GM19328 (cell line): ENCODE results near the gene ALPL.
"Not testable (repeated sequence)": the region's sequence is repeated elsewhere in the genome, so short reads cannot be mapped to it uniquely, and the experiment has no call there.

Experiments
- ATAC-seq: cut with Tn5 transposase; IDR thresholded peaks from one replicate; pipeline ENCODE4 v1.9.1; 2021; ENCODE audit warnings: mild to moderate bottlenecking, moderate library complexity; ENCODE audit not compliant: unreplicated experiment

ALPL gene

DNA sequence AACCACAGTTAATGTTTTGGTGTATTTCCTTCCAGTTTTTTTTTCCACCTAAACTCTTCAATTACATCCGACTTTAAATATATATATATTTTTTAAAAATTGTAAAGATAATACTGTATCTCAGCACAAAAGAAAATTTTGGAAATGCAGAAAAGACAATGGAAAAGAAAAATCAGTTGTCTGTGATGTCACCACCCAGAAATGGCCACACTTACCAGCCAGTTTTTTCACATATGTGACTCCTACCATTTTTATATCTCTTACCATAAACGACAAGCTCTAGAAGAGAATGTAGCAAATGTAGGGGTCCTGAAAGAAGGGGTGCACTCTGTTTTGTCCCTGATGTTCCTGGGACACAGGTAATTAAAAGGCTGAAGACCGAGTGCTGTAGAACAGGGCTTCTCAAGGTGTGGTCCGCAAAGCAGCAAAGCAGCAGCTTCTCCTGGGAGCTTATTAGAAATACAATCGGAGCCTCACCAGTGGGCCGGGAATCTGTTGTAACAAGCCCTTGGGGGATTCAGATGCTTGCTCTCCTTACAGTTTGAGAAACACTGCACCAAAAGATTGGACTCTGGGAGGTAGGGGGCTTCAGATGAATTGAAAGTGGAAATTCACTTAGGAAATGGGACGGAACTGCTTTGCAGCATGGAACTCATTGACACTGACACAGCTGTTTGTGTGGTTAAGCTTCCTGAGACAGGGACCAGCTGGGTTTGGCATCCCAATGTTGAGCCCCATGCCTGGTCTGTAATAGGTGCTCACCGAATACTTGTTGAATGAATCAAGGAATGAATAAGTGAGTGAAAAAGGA lies 44.1 kb downstream of the ALPL start:
- ATAC-seq, result no peak

DNA sequence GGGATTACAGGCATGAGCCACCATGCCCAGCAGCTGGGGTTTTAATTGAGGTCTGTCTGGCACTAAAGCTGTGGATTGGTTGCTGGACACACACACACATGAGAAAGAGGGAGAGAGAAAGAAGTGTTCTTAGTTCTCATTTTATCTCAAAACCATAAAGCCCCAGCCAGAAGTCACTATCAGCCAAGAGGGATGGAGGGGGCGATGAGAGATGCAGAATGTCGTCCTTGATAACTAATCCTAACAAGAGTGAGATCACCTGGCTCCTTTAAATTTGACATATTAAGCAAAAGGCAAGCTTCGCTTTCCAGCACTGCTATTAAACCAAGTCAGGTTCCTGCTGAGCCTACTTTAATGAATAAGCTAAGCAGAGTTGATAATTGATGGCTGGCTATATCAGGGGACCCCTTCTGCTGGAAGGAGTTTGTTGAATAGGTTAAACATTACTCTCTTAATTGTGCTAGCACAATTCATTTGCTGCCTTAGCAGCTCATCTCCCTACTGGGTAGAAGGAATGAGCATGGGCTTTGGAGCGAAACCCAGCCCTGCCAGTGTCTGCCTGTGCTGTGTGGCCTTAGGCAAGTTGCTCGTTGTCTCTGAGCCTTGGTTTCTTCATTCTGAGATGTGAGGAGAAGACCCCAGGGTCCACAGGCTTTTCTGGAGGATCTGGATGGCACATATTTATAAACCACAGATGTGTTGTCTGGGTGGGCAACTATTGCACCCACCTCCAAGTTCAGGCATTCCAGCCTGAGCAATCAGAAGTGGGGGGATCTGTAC lies 50.8 kb downstream of the ALPL start:
- no peak for ATAC-seq

DNA sequence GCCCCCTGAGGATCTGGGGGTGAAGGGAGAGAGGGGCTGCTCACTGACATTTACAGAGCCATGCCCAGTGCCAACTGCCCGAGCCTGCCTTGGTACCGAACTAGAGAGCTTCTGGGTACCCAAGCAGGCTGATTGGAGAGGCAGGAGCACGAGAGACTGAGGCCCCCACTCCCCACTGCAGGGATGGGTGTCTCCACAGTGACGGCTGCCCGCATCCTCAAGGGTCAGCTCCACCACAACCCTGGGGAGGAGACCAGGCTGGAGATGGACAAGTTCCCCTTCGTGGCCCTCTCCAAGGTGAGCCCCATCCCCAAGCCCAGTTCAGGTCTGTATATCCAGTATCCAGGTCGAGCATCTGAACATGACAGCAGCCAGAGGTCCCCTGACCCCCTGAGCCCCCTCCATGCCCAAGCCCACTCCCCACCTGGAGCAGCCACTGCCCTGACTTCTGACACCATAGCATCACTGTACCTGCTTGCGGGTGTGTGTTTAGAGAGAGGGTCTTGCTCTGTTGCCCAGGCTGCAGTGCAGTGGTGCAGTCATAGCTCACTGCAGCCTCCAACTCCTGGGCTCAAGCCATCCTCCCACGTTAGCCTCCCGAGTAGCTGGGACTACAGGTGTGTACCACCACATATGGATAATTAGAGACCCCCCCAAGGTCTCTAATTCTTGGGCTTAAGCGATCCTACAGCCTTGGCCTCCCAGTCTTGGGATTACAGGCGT lies 51.9 kb downstream of the ALPL start:
- no peak for ATAC-seq

DNA sequence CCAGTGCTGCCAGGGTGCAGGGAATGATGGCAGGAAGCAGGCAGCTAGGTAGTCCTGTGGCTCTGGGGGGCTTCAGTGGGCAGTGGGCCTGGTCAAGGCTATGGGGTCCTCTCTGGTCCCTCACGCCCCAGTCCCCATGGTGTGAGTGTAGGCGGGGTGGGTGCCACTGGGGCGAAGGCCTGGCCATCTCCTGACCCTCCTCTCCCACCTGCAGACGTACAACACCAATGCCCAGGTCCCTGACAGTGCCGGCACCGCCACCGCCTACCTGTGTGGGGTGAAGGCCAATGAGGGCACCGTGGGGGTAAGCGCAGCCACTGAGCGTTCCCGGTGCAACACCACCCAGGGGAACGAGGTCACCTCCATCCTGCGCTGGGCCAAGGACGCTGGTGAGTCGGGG lies 53.7 kb downstream of the ALPL start:
- ATAC-seq, result no peak

DNA sequence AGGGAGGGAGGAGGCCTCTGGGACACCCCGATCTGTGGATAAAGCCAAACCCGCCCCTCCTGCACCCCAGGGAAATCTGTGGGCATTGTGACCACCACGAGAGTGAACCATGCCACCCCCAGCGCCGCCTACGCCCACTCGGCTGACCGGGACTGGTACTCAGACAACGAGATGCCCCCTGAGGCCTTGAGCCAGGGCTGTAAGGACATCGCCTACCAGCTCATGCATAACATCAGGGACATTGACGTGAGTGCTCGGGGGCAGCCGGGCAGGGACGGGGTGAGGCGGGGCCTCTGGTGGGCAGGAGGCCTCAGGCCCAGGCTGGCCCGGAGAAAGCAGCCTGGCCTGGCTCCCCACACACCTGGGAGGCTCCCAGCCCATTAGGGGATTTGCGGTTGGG lies 54.7 kb downstream of the ALPL start:
- no peak for ATAC-seq

DNA sequence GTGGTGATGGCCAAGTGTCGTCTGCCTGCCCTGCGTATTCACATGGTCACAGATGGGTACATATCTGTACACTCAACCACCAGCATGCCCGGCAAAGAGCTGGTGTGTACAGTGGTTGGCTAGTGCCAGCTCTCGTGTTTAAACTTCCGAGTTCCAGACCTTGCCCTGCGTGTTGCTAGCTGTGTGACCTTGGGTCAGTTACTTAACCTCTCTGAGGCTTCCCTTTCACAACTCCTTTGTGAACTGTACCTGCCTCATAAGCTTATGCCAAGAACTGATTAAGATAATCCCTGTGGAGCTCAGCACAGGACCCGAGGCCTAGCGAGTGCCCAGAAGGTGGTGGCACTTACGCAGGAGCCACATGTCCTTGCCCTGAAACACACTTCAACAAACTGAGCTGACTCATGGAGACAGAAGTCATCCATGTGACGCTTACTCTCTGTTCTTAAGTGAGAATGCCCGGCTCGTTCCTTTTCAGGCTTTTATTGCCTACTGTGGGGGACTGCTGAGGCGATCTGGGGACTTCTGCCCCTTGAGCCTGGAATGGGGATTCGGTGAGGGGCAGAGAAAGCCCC lies 55.4 kb downstream of the ALPL start:
- ATAC-seq, result no peak

DNA sequence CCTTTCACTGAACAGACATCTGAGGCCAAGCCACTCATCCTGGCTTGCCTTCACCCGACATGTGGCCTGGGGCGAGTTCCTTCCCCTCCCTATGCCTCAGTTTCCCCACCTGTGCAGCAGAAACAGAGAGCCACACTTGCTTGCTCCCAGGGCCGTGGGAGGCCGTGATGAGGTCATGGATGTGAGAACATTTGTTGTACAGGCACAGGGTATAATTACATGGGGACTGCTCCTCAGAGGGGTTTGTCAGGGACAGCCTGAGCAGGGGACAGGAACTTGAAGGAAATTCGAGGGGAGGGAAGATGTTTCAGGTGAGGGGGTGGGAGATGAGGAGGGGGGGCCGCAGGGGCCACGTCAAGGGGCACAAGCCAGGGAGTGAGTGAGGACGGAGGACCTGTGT lies 56.1 kb downstream of the ALPL start:
- ATAC-seq, result no peak

DNA sequence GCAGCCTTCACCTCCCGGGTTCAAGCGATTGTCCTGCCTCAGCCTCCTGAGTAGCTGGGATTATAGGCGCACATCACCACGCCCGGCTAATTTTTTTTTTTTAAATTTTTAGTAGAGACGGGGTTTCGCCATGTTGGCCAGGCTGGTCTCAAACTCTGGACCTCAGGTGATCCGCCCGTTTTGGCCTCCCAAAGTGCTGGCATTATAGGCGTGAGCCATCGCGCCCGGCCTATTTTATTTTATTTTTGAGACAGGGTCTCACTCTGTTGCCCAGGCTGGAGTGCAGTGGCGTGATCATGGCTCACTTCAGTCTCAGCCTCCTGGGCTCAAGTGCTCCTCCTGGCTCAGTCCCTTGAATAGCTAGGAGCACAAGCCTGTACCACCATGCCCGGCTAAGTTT lies 57.1 kb downstream of the ALPL start:
- not testable (repeated sequence) for ATAC-seq

DNA sequence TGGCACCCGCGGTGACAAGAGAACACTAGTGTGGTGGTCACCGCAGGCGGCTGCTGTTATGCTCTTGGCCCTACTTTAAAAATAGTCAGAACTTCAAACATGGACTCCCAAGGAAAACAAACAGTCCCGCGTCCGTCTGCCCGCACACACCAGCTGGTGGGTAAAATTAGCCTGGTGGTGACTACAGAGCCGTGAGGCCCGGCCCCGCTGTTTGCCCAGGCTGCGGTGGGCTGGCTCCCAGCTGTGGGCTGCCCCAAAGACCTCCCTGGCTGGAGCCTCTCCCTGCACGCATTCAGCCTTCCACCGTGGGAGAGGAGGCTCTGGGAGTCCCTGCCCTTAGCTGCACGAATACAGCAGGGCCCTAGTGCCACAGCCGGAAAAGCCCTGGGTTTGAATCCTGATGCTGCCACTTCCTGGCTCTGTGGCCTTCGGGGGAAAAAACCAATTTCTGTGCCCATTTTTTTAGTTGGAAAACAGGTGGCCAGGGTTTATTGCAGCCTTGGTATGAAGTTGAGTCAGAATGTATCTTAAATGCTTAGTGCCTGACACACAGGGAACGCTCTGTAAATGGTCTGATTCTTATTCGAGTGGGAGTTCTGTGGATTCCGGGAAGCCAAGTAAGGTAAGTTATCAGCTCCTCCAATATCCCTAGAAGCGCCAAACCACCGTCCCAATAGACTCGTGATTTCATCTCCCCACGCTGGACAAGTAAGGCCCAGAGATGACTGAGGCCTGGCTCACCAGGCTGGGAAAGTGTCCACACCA lies 58.2 kb downstream of the ALPL start:
- no peak for ATAC-seq

DNA sequence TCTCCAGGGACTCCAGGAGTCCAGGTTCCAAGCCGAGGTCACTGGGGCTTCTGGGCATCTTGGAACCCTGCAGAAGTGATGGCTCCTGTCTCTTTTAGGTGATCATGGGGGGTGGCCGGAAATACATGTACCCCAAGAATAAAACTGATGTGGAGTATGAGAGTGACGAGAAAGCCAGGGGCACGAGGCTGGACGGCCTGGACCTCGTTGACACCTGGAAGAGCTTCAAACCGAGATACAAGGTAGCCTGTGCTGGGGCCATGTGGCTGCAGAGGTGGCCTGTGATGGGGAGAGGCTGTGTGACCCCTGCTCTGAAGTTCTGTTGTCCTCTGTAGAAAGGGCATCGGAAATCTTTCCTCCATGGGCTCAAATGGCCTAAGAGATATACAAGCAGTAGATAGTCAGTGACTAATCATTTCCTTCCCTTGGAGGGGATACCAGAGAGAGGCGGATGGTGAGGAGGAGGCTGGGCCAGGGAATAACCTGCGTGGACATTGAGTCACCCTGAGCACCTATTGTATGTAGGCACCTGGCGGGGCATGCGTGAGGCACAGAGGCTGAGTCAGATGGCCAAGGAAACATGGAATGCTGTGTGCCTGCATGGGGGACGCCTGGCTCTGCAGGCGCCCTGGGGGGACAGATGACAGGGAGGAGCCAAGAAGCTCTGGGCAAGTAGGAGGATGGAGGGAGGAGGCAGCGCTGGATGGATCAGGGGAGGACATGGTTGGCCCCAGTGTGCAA lies 59.0 kb downstream of the ALPL start:
- no peak for ATAC-seq

DNA sequence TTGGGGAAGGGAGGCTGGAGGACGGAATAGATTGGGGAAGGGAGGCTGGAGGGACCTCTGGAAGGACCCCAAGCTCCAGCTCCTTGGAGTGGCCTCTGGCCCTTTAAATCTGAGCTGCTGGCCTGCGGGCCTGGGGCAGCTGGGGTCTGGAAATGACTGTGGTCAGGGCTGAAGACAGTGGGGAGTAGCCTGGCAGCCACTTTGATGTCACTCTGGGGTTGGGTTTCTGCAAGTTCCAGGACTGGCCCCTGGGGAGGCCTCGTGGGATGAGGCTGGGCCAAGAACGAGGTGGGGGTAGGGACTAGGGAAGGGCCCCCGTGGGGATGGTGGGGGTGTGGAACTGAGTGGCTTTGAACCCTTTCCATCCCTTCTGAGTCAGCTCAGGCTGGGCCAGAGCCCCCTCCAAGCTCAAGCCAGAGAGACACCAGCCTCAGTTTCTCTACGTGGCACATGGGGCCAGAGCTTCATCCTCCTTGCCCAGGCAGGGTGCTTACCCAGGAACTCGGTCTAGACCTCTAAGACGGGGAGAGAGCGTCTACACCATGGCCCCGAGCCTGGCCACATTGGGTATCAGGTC lies 59.7 kb downstream of the ALPL start:
- no peak for ATAC-seq

DNA sequence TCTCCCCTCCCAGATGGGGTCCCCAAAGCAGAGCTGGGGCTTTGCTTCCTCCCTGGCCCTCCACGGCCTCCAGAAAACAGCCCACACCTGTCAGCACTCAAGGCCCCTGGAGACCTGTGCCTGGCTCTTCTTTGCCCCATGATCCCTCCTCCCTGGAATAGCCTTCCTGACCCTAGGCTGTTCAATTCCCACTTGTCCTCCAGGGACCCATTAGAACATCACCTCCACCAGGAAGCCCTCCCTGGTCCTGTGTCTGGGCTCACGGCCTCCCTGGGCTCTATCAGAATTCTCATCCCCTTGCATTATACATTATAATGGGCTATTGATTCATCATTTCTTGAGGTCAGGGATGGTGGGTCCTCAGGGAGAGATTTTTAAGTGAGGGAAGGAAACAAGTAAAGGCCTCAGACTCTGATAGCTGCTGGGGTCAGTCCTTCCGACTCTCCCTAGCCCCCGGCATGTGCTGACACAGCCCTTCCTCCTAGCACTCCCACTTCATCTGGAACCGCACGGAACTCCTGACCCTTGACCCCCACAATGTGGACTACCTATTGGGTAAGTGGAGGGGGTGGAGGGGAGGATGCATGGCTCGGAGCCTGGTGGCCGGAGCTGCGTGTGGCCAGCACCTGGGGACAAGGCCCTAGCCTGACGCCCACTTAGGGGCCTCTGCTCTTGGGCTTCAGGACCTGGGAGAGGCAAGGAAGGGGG lies 60.8 kb downstream of the ALPL start:
- ATAC-seq, result no peak

DNA sequence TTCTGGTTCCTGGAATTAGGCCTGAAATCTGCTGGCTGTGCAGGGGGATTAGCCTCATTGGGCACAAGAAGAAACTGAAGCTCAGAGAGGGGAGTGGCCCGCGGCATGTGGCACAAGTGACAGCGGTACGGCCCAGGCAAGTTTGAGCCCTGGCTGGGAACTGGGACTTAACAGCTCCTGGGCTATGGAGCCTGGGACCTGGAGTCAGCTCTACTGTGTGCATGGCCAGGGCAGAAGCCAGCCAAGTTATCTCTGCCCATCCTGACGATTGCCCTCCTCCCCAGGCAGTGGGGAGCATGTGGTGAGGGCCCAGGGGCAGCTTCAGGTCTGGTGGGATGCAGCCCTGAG lies 61.3 kb downstream of the ALPL start:
- ATAC-seq, result no peak

DNA sequence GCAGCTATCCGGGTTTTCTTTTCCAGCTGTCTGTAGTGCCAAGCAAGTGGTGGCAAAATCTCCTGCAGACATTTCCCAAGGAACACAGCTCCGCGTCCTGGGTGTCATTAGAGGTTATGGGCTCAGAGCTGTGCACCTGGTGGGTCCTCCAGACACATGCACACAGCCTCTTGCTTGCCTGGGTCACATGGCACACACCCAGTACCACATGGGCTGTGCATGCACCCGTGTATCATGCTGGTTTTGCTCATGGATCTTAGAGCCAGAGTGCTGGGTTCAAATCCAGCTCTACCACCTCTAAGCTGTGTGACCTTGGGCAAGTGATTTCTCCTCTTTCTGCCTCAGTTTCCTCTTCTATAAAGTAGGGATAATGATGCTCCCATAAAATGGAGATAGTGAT lies 61.7 kb downstream of the ALPL start:
- ATAC-seq, result no peak

DNA sequence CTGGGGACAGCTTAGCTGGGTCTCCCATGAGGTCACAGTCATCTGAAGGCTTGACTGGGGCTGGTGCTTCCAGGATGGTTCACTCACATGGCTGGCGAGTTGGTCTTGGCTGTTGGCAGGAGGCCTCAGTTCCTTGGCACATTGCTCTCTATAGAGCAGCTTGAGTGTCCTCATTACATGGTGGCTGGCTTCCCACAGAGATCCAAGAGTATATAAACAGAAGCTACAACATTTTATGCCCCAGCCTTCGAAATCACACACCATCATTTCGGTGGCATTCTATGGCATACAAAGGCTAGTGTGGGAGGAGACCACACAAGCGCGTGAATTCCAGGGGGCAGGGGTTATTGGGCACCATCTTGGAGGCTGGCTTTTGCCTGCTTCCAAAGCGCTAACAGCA lies 63.0 kb downstream of the ALPL start:
- ATAC-seq, result no peak

DNA sequence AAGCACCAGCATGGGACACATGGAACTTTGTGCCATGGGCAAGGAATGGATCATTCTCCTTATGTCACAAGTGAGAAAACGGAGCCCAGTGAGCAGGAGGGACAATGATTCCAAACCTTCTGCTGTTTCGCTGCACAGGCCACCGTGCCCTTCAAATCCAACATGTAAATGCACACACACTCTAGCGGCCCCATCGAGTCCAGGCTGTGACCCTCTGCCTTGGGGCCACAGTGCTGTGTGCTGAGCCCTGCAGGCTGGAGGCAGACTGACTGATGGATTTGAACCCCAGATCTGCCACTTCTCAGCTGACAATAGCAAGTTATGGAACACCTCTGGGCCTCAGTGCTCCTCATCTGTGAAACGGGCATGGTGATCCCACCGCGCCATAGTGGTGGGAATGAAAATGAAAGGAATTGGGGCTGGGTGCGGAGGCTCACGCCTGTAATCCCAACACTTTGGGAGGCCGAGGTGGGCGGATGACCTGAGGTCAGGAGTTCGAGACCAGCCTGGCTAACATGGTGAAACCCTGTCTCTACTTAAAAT lies 63.6 kb downstream of the ALPL start:
- ATAC-seq, result no peak

DNA sequence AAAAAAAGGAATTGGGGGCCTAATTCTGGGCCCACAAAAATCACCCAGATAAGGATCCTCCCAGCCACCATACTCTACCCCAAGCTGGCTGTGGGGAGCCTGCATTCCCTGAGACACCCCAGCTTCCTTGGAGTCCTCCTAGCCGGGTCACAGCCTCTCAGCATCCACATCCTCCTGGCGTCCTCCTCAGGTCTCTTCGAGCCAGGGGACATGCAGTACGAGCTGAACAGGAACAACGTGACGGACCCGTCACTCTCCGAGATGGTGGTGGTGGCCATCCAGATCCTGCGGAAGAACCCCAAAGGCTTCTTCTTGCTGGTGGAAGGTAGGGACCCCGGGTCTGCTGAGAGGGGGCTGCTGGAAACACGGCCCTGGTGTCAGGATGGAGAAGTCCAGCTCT lies 64.3 kb downstream of the ALPL start:
- ATAC-seq, result no peak

DNA sequence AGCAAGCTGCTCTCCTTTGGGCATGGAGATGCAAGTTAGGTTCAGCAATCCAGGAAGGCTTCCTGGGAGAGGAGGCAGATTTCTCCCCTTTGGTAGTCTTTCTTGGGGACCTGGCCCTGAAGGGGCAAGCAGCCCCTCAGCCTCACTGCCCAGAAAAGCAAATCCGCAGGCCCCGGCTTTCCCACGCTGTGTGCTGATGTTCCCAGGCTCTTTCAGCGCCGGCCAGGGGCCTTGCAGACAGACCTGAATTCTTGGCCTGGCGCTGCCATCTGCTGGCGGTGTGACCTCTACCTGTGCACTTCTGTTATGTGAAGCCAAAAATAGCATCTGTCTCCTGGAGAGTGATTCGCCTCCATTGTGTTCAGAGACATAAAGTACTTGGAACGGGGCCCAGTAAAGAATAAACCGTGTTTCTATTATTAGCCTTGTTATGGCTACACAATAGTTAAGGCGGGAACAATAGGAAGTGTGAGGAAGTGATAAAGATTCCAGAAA lies 64.8 kb downstream of the ALPL start:
- no peak for ATAC-seq
